MCF 10A (cell line): ENCODE measurements around the gene PRKCQ. TPM values are rescaled to one million over a fixed set of nuclear protein-coding genes. Genes with fewer than 3 reads are reported as not detected.

Source experiments
- BruUV-seq: library from RNA; stranded (reverse); fragments of 400-500 nt; replicated peaks from 2 replicates; lab custom pipeline; 2021; lab: Mats Ljungman, UMichigan
- CTCF ChIA-PET: fragments of 300-600 bp; sonication (Branson Sonifier 250); formaldehyde crosslinking; extraction: SDS; loops from one replicate; lab custom pipeline; 2021; ENCODE audit warnings: antibody characterized with exemption, inconsistent platforms; lab: Yijun Ruan, JAX
- POLR2A ChIA-PET: fragments of 300-600, 350-650 bp; sonication (Branson Sonifier 250); formaldehyde crosslinking; extraction: SDS; loops from one replicate; lab custom pipeline; 2020; ENCODE audit warnings: antibody characterized with exemption, inconsistent platforms; lab: Yijun Ruan, JAX
- DNase-seq: peaks from one replicate; pipeline ENCODE4 v3.0.0-alpha.2; 2018; ENCODE audit not compliant: unreplicated experiment
- H3K27ac Mint-ChIP-seq: one replicate; pipeline ENCODE4 v1.8.0; 2022; ENCODE audit warnings: mild to moderate bottlenecking, low read depth, mixed read lengths; ENCODE audit not compliant: unreplicated experiment
- H3K27me3 Mint-ChIP-seq: one replicate; pipeline ENCODE4 v1.8.0; 2022; ENCODE audit warnings: mixed read lengths; ENCODE audit not compliant: insufficient read depth, unreplicated experiment
- H3K36me3 Mint-ChIP-seq: one replicate; pipeline ENCODE4 v1.8.0; 2022; ENCODE audit warnings: mild to moderate bottlenecking, moderate library complexity, mixed read lengths; ENCODE audit not compliant: insufficient read depth, unreplicated experiment
- H3K4me1 Mint-ChIP-seq: one replicate; pipeline ENCODE4 v1.8.0; 2022; ENCODE audit warnings: mixed read lengths; ENCODE audit not compliant: insufficient read depth, unreplicated experiment
- H3K4me3 Mint-ChIP-seq: one replicate; pipeline ENCODE4 v1.8.0; 2022; ENCODE audit warnings: mild to moderate bottlenecking, moderate library complexity, mixed read lengths; ENCODE audit not compliant: unreplicated experiment
- H3K9me3 Mint-ChIP-seq: one replicate; pipeline ENCODE4 v1.8.0; 2022; ENCODE audit warnings: mixed read lengths; ENCODE audit not compliant: unreplicated experiment
- intact Hi-C: fragments of 100-400 bp; cut with micrococcal nuclease; formaldehyde crosslinking; loops from 2 replicates; pipeline ENCODE4 v1.14.1; 2022
- total RNA-seq: library from RNA; stranded (reverse); gene quantifications from 2 replicates; pipeline ENCODE4 v1.2.3, GENCODE V29; 2022
- TF ChIP-seq, protein P1 (sequence below): fragments of 200-600 bp; IDR thresholded peaks from one replicate; pipeline ENCODE4 v1.8.0; 2022; ENCODE audit warnings: antibody characterized with exemption, mild to moderate bottlenecking; ENCODE audit not compliant: unreplicated experiment

The PRKCQ gene
- total RNA-seq, 1 experiment from 2014 or later, result 0.44 TPM

DNA sequence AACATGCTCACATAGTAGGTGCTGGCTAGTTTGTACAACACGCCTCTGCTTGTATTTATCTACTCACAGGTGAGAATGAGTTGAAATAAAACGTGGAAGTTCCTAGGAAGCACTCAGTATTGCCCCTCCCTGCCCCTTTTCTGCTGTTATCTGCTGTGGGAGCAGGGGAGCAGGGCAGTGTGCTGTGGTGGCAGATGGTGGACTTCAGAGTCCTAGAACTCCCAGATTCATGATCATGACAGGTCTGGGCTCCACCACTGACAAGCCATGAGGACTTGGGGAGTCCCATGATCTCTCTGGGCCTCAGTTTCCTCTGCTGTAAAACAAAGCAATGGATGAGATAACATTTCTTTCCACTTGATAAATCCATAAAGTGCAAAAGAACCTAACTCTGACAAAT, 11.6 kb upstream of the PRKCQ start:
- POLR2A ChIA-PET, result no interaction called here
- Mint-ChIP-seq H3K4me3 (no peak overlapping the region), H3K4me1 (no peaks in the 10 kb centered on the region), H3K27ac (no peak overlapping the region), H3K27me3 (no peaks in the 10 kb centered on the region), H3K36me3 (no peaks in the 10 kb centered on the region), H3K9me3 (no peaks in the 10 kb centered on the region)
- intact Hi-C loops, result no loop called here
- no peak for DNase-seq
- CTCF ChIA-PET, result no interaction called here
- no TSS peak for BruUV-seq
- TF ChIP-seq, protein P1, sequence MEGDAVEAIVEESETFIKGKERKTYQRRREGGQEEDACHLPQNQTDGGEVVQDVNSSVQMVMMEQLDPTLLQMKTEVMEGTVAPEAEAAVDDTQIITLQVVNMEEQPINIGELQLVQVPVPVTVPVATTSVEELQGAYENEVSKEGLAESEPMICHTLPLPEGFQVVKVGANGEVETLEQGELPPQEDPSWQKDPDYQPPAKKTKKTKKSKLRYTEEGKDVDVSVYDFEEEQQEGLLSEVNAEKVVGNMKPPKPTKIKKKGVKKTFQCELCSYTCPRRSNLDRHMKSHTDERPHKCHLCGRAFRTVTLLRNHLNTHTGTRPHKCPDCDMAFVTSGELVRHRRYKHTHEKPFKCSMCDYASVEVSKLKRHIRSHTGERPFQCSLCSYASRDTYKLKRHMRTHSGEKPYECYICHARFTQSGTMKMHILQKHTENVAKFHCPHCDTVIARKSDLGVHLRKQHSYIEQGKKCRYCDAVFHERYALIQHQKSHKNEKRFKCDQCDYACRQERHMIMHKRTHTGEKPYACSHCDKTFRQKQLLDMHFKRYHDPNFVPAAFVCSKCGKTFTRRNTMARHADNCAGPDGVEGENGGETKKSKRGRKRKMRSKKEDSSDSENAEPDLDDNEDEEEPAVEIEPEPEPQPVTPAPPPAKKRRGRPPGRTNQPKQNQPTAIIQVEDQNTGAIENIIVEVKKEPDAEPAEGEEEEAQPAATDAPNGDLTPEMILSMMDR, result no peak

DNA sequence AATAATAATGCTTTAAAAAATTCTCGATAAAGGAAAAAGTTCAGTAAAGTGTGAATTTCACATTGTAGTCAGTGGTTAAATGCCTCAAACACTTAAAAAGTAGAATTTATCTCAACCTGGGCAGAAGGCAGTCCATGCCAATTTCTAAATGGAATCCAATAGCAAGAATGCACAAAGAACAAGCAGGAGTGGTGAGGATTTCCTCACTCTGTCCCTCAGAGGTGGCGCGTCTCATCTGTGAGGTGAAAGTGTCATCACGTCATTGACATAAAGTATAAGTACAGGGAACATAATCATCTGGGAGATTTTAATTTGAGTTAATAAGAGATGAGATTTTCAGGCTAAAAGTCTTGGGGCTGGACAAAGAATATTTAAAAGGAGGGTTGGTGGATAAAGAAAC, 10.0 kb upstream of the PRKCQ start:
- ChIA-PET POLR2A (no interaction called here), CTCF (interaction anchor here (0.6 kb wide), 1 partner anchor 81 kb away, joined by 3 read pairs; no protein-coding TSS in a partner anchor)
- H3K9me3 Mint-ChIP-seq, result no peaks in the 10 kb centered on the region
- TF ChIP-seq, protein P1, result no peak
- H3K4me3 Mint-ChIP-seq, result no peak overlapping the region
- no peak overlapping the region for H3K27ac Mint-ChIP-seq
- intact Hi-C loops, result no loop called here
- no peaks in the 10 kb centered on the region for H3K27me3 Mint-ChIP-seq
- no peaks in the 10 kb centered on the region for H3K4me1 Mint-ChIP-seq
- DNase-seq, result no peak
- H3K36me3 Mint-ChIP-seq, result no peaks in the 10 kb centered on the region
- no TSS peak for BruUV-seq

DNA sequence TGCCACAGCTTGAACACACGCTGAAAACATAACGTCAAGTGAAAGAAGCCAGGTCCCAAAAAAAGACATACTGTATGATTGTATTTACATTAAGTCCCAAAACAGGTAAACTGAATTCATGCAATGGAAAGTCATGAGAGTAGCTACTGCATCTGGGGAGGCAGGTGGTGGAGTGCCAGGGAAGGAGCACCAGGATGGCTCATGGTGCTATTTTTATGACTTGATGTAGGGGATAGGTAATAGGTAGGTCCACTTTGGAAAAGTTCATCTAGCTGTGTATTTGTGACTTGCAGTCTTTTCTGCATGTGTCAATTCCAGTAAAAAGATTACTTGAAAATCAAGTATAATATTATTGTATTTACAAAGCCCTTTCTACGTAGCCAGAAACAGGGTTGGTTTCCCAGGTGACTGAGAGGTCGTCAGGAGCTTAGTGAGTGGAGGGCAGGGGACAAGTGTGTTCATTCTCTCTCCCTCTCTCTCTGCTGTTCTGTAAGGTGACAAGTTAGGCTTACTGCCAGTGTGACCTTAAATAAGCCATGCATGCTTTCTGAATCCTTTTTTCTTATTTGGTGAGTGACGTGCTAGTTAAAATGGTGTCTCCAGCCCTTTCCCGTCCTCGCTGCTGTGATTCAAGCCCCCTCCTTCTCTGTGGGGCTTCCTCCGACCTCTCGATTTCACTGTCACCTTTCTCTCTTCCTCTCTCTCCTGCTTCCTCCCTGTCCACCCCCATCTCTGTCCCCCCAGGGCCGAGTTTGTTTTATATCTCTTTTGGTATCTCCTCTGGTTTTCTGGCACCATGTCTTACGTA, 9.4 kb upstream of the PRKCQ start:
- no peak for DNase-seq
- no peaks in the 10 kb centered on the region for H3K36me3 Mint-ChIP-seq
- no peaks in the 10 kb centered on the region for H3K4me1 Mint-ChIP-seq
- TF ChIP-seq, protein P1, result no peak
- no peak overlapping the region for H3K27ac Mint-ChIP-seq
- intact Hi-C loops, result no loop called here
- ChIA-PET POLR2A (interaction anchor here (0.6 kb wide), 2 partner anchors 127 to 290 kb away, joined by 3 read pairs; no protein-coding TSS in a partner anchor), CTCF (interaction anchor here (1.6 kb wide), 1 partner anchor 9 kb away, joined by 8 read pairs; no protein-coding TSS in a partner anchor)
- no peaks in the 10 kb centered on the region for H3K9me3 Mint-ChIP-seq
- no TSS peak for BruUV-seq
- no peaks in the 10 kb centered on the region for H3K27me3 Mint-ChIP-seq
- H3K4me3 Mint-ChIP-seq, result no peak overlapping the region

DNA sequence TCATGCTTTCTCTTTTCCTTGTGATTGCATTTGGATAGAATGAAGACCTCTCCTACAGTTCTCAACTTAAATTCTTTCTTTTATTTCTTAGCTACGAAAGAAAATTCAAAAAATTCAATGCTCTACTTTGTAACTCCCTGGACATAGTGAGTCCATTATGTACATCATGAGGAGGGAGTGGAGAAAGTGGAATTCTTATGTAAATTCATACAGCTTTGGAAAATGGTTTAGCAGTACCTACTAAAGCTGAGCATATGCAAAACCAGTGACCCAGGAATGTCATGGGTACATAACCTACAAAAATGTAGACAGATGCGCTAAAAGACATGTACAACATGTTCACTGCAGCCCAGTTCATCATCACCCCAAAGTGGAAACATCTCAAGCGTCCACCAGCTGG, 8.8 kb upstream of the PRKCQ start:
- Mint-ChIP-seq H3K4me1 (no peaks in the 10 kb centered on the region), H3K4me3 (no peak overlapping the region), H3K27me3 (no peaks in the 10 kb centered on the region), H3K27ac (no peak overlapping the region), H3K36me3 (no peaks in the 10 kb centered on the region), H3K9me3 (no peaks in the 10 kb centered on the region)
- POLR2A ChIA-PET, result interaction anchor here (0.6 to 1.0 kb wide), 3 partner anchors 9 to 289 kb away, joined by 3 read pairs; no protein-coding TSS in a partner anchor
- CTCF ChIA-PET, result interaction anchor here (0.5 to 1.6 kb wide), 3 partner anchors 8 to 1221 kb away, joined by 3 to 8 read pairs (median 3); no protein-coding TSS in a partner anchor
- DNase-seq, result no peak
- intact Hi-C loops, result no loop called here
- TF ChIP-seq, protein P1, result no peak
- BruUV-seq, result no TSS peak
